Measurements from ENCODE around the gene HSPB9.
"Not testable (repeated sequence)": the region's sequence is repeated elsewhere in the genome, so short reads cannot be mapped to it uniquely, and the experiment has no call there.

The HSPB9 gene

DNA sequence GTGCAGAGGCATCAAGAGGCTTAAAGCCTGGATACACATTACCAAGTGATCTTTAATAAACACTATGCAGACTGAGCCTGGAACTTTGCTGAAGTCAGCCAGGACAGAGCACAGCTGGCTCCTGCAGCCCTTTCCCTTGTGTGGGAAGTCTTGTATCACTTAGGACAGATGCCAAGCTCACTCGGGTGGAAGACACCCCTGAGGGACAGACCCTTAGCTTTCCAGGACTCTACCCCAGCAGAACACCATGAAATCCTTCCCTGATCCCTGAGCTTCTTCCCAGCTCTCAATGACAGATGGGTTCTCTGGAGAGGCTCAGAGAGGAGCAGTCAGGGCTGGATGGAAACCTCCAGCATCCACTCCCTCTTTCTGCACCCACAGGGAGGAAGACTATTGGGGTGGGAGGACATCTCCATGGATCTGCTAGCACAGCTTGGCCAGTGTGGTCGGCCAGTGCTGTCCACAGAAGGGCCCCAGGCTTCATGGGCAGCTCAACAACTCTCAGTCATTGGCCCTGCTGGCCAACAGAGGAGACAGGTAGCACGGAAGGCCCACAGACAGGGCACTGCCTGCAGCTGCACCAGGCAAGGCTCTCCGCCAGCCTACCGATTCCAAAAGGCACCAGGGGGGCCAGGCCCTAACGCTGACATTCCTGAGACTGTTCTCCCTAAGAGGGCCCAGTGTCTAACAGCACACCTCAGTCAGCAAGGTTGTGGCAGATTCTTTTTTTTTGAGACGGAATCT lies 16.3 kb downstream of the HSPB9 start:
- in situ Hi-C loops (cut with HindIII; ENCODE audit: low sequenced_read_pairs) = no loop called here

- in situ Hi-C loops (cut with HindIII; ENCODE audit: low sequenced_read_pairs) = not testable (repeated sequence)
Observed at GRCh38 chr17:42140690-42141089, 18.1 kb downstream of the HSPB9 start.

- in situ Hi-C loops (cut with HindIII; ENCODE audit: low sequenced_read_pairs) = no loop called here
Observed at GRCh38 chr17:42141382-42141781, 18.8 kb downstream of the HSPB9 start.

GRCh38 chr17:42142371-42142896 lies 19.8 kb downstream of the HSPB9 start:
- in situ Hi-C loops (cut with HindIII; ENCODE audit: low sequenced_read_pairs) = no loop called here

DNA sequence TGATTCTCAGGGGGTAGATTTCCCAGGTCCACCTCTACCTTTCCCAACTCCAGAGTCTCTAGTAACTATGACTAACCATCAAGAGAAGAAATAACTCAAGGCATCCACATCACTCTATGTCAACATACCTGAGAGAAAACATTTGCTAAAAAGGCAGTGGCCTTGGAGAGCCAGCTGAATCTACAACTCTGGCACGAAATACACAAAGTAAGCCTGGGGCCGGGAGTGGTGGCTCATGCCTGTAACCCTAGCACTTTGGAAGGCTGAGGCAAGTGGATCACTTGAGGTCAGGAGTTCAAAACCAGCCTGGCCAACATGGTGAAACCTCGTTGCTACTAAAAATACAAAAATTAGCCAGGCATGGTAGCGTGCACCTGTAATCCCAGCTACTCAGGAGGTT lies 20.5 kb downstream of the HSPB9 start:
- in situ Hi-C loops (cut with HindIII; ENCODE audit: low sequenced_read_pairs) = not testable (repeated sequence)

GRCh38 chr17:42146911-42147607 lies 24.5 kb downstream of the HSPB9 start:
- in situ Hi-C loops (cut with HindIII; ENCODE audit: low sequenced_read_pairs) = no loop called here

DNA sequence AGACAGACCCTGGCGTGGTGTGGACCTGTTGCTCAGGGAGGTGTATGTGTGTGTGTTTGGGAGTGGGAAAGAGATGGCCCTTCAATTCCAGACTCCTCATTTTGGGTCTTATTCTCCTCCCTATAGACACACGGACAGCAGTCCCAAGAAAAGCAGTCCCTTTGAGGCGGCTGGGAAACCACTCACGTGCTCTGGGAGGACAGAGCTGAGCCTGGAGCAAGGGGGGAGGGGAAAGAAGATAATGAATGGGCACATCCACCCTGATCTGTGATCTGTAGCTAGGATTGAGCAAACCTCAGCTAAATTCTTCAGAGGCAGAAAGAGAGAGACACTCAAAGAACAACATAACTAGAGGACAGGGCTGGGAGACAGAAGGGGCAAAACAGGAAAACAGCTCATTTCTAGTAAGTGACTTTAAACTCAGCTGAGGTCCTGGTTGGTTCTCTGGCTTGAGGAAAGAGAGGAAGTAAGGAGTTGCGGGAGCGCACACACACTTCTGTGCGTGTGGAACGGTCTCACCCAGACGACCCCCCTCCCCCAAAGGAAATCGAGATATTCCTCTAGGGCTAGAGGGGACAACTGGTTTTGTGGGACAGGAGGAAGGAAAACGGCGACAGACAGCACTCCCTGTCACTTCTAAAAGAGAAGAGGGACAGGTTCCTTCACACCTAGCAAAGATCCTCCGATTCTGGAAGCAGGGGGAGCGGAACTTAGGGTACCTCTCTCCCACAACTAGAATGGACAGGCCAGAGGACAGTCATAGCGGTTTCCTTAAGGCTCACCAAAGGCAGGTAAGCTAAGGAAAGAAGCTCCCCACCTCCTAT lies 31.5 kb downstream of the HSPB9 start:
- in situ Hi-C loops (cut with HindIII; ENCODE audit: low sequenced_read_pairs) = no loop called here

GRCh38 chr17:42155614-42156045 lies 33.0 kb downstream of the HSPB9 start:
- in situ Hi-C loops (cut with HindIII; ENCODE audit: low sequenced_read_pairs) = no loop called here

DNA sequence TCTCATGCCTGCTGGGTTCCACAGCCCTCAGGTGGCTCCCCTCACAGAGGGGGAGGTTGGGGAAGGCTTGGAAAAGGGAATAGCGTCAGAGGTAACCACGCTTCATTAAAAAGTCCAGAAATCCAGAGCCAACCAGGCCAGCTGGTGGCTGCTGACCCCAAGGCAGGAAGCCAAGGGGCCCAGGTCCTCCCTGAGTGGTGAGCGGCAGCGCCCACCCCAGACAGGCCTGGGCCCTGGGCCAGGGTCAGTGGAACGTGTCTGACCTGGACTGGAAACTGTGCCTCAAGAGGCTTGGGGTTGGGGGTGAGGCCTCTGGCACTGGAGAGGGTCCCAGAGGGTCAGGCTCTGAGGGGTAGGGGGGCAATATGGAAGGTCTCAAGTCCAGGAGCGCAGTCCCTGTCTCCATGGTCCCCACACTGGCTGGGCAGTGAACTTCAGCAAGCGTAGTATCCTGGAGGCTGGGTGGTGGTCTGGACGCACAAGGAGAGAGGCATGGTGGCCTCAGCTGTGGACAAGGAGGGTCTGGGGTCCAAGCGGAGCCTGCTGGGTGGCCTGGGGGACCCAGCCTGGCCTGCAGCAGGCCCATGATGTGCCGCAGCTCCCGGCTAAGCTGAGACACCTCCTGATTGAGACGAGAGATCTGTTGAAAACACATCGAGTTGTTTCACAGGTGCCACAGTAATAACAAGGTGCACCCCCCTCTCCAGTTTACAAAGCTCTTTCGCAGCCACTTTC lies 37.4 kb downstream of the HSPB9 start:
- in situ Hi-C loops (cut with HindIII; ENCODE audit: low sequenced_read_pairs) = no loop called here

- in situ Hi-C loops (cut with HindIII; ENCODE audit: low sequenced_read_pairs) = no loop called here
Observed at GRCh38 chr17:42160531-42160910, 37.9 kb downstream of the HSPB9 start.

GRCh38 chr17:42163113-42163512 lies 40.5 kb downstream of the HSPB9 start:
- in situ Hi-C loops (cut with HindIII; ENCODE audit: low sequenced_read_pairs) = no loop called here

DNA sequence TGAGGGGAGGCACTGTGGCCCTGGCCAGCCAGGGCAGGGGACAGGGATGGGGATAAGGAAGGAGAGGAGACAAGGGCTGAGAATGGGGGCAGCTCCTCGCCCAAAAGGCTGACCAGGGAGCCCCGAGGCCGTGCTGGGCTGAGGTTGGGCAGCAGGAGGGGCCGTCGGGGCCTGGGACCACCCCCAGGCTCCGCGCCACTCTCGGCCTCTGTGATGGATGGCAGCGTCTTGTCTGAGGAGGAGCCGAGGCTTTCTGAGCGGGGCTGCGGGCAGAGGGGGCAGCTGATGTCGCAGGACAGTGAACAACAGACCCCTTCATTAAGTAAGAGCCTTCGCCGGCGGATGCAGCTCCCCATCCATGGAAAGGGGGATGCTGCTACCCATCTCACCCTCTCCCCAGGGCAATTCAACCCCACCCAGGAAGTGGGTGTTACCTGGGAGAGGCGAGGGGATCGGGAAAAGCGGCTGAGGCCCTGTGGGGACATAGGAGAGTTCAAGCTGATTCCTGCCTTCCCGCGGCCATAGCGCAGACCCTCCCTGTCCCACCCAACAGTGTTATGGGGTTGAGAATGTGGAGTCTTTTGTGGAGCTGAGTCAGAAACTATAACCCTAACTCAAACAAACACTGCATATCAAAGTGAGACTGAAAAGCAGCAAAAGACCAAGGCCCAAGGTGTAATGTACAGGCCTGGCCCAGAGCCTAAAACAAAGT lies 41.2 kb downstream of the HSPB9 start:
- in situ Hi-C loops (cut with HindIII; ENCODE audit: low sequenced_read_pairs) = no loop called here

DNA sequence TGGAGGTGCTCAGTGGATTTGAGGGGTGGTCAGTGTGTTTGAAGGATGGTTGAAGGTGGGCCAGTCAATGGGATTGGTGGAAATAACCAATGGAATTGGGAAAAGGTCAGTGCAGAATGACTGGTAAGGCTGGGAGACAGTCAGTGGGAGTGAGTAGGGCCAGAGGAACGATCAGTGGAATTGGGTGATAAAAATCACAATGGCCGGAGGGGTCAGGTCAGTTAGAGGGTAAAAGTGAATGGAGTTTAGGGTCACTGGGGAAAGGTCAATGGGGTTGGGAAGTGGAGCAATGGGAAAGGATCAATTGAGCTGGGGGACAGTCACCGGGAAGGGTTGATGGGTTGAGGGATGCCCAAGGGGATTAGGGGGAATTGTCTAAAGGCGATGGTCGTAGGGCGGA lies 43.1 kb downstream of the HSPB9 start:
- in situ Hi-C loops (cut with HindIII; ENCODE audit: low sequenced_read_pairs) = no loop called here

DNA sequence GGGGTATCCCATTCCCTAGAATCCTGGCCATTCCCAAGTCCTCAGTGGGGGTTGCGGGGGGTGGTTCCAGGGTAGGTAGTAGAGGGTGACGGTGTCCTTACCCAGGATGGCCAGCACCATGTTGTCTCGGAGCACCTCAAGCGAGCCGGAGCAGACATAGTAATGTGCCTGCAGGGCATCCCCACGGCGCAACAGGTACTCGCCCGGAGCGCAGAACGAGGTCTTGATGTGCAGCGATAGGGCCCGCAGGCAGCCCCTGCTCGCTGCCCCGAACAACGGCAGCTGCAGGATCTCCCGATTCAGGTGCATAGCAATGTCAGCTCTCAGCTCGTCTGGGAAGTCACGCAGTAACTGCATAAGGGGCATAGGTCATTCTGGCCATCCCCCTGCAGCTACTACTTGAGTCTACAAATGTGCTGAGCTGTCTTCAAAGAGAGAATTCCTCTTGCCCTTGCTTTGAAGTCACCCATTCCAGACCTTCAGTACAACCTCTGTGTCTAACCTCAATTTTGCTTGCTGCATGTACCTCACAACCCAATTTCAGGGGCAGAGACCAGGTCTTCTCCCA lies 43.7 kb downstream of the HSPB9 start:
- in situ Hi-C loops (cut with HindIII; ENCODE audit: low sequenced_read_pairs) = no loop called here

- in situ Hi-C loops (cut with HindIII; ENCODE audit: low sequenced_read_pairs) = no loop called here
Observed at GRCh38 chr17:42167807-42168206, 45.2 kb downstream of the HSPB9 start.

GRCh38 chr17:42169351-42169750 lies 46.7 kb downstream of the HSPB9 start:
- in situ Hi-C loops (cut with HindIII; ENCODE audit: low sequenced_read_pairs) = no loop called here

DNA sequence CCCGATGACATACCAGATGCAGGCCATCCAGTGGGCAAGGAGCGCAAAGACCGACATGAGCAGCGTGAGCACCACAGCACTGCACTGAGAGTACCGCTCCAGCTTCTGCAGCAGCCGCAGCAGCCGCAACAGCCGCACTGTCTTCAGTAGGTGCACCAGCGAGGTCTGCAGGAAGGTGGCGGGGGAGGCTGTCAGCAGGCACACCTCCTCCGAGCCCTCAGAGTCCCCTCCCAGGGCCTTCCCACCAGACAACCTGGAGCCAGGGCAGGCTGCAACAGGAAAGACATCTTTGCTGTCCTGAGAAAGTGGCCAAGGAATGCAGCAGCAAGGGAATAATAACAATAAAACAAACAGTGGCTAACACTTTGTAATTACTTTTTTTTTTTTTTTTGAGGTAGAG lies 49.2 kb downstream of the HSPB9 start:
- in situ Hi-C loops (cut with HindIII; ENCODE audit: low sequenced_read_pairs) = no loop called here

Data from DLD1 (cell line).